ENCODE data around the gene NELFCD. TPM values are rescaled to one million over a fixed set of nuclear protein-coding genes. Genes with fewer than 3 reads are reported as not detected.

NELFCD gene
- polyA plus RNA-seq, 1 donor from 2014 or later: 88.7 TPM

DNA sequence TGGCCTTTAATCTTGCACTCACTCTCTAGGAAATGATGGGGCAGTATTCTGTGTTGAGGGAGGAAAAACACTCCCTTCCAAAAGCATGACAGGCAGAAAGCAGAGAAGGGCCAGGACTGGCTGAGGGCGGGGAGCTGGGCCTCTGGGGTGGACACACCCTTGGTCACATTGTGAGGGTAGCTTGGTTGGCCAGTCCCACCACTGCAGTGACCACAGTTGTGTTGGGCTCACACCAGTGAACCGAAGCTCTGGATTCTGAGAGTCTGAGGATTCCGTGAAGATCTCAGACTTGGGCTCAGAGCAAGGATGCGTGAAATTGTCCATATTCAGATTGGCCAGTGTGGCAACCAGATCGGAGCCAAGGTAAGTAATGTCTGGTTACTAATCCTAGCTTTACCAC, 38.2 kb downstream of the NELFCD start, which contains the start of gene TUBB1:
TUBB1 (plus strand) TSS at position 213 of the 400 bp plus-strand sequence; CDS start at position 307, 94 bp downstream.
- TF ChIP-seq TAF1 (IDR thresholded peaks at IDR 0.05; ENCODE audit: low read depth) (no peak), SMC3 (conservative IDR thresholded peaks at IDR 0.05; ENCODE audit: poor library complexity) (no peak)
- TF ChIP-seq, protein P1, sequence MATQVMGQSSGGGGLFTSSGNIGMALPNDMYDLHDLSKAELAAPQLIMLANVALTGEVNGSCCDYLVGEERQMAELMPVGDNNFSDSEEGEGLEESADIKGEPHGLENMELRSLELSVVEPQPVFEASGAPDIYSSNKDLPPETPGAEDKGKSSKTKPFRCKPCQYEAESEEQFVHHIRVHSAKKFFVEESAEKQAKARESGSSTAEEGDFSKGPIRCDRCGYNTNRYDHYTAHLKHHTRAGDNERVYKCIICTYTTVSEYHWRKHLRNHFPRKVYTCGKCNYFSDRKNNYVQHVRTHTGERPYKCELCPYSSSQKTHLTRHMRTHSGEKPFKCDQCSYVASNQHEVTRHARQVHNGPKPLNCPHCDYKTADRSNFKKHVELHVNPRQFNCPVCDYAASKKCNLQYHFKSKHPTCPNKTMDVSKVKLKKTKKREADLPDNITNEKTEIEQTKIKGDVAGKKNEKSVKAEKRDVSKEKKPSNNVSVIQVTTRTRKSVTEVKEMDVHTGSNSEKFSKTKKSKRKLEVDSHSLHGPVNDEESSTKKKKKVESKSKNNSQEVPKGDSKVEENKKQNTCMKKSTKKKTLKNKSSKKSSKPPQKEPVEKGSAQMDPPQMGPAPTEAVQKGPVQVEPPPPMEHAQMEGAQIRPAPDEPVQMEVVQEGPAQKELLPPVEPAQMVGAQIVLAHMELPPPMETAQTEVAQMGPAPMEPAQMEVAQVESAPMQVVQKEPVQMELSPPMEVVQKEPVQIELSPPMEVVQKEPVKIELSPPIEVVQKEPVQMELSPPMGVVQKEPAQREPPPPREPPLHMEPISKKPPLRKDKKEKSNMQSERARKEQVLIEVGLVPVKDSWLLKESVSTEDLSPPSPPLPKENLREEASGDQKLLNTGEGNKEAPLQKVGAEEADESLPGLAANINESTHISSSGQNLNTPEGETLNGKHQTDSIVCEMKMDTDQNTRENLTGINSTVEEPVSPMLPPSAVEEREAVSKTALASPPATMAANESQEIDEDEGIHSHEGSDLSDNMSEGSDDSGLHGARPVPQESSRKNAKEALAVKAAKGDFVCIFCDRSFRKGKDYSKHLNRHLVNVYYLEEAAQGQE (IDR thresholded peaks at IDR 0.05; ENCODE audit: borderline replicate concordance): no peak
- H3K9me3 ChIP-seq (ENCODE audit: low read length): no peaks in the 10 kb centered on the region
- H3K79me2 ChIP-seq (replicated peaks; ENCODE audit: insufficient read depth, low read length): no peaks in the 10 kb centered on the region
- no peak within 1 kb of the TSS for H3K4me2 ChIP-seq (ENCODE audit: low read length)
- no peak within 1 kb of the TSS for H3K9ac ChIP-seq (ENCODE audit: low read length)
- H2AFZ ChIP-seq (ENCODE audit: low read depth, low read length): no peak within 1 kb of the TSS
- H3K9me2 ChIP-seq (ENCODE audit: insufficient read depth, low read length): no peaks in the 10 kb centered on the region
- no peaks in the 10 kb centered on the region for H3K27me3 ChIP-seq (ENCODE audit: insufficient read depth, low read depth, low read length)
- H3K27ac ChIP-seq (ENCODE audit: low read length): no peak within 1 kb of the TSS
- no peak within 1 kb of the TSS for H3K4me3 ChIP-seq (ENCODE audit: low read length)
- no peaks in the 10 kb centered on the region for H3K36me3 ChIP-seq (ENCODE audit: insufficient read depth, low read length)
- H3F3A ChIP-seq (ENCODE audit: insufficient read depth, low read length, poor library complexity, severe bottlenecking): no peaks in the 10 kb centered on the region
- H4K20me1 ChIP-seq (ENCODE audit: insufficient read depth): no peaks in the 10 kb centered on the region

DNA sequence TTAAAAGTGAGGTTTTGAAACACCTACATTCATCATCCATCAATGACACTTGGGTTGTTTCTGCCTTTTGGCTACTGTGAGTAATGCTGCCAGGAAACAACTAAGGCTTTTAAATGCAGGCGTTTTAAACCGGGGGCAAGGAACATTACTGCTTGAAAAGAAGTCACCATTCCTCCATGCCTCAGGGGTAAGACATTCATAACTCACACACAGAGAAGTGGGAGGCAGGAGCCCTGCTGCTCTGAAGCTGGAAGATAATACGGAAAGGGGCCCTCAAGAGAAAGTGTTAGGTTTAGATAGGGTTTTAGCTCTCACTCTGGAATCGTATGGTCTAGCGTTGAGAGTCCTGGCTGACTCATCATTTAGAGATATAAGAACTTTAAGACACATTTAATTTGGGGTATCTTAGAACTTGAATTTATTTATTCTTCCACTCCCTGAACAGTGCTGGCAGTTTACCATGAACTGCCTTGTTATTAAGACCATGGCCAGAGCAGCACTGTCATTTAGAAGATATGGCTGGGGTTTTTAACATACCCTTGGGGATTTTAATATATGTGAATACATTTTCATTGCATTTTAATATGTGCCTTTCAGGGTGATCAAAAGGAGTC, 40.0 kb downstream of the NELFCD start:
- peaks cover 7% of the 10 kb centered on the region for H3K36me3 ChIP-seq (ENCODE audit: insufficient read depth, low read length)
- no peaks in the 10 kb centered on the region for H3K9me2 ChIP-seq (ENCODE audit: insufficient read depth, low read length)
- H3K9ac ChIP-seq (ENCODE audit: low read length): no peak overlapping the region
- no peak for TF ChIP-seq MXI1 (conservative IDR thresholded peaks at IDR 0.05; ENCODE audit: poor library complexity, severe bottlenecking)
- H3K27me3 ChIP-seq (ENCODE audit: insufficient read depth, low read depth, low read length): no peaks in the 10 kb centered on the region
- no peaks in the 10 kb centered on the region for H3K9me3 ChIP-seq (ENCODE audit: low read length)
- no peak overlapping the region for H3K4me3 ChIP-seq (ENCODE audit: low read length)
- no peak overlapping the region for H3K4me2 ChIP-seq (ENCODE audit: low read length)
- no peaks in the 10 kb centered on the region for H3F3A ChIP-seq (ENCODE audit: insufficient read depth, low read length, poor library complexity, severe bottlenecking)
- no peak overlapping the region for H2AFZ ChIP-seq (ENCODE audit: low read depth, low read length)
- H3K79me2 ChIP-seq (replicated peaks; ENCODE audit: insufficient read depth, low read length): no peaks in the 10 kb centered on the region
- H4K20me1 ChIP-seq (ENCODE audit: insufficient read depth): no peaks in the 10 kb centered on the region
- H3K27ac ChIP-seq (ENCODE audit: low read length): no peak overlapping the region

- H3K27ac ChIP-seq (ENCODE audit: low read length): no peak overlapping the region
- no peaks in the 10 kb centered on the region for H3K27me3 ChIP-seq (ENCODE audit: insufficient read depth, low read depth, low read length)
- H2AFZ ChIP-seq (ENCODE audit: low read depth, low read length): no peak overlapping the region
- H3K79me2 ChIP-seq (replicated peaks; ENCODE audit: insufficient read depth, low read length): peaks cover 12% of the 10 kb centered on the region
- no peaks in the 10 kb centered on the region for H4K20me1 ChIP-seq (ENCODE audit: insufficient read depth)
- peaks cover 7% of the 10 kb centered on the region for H3K36me3 ChIP-seq (ENCODE audit: insufficient read depth, low read length)
- H3K4me2 ChIP-seq (ENCODE audit: low read length): no peak overlapping the region
- no peak overlapping the region for H3K4me3 ChIP-seq (ENCODE audit: low read length)
- no peaks in the 10 kb centered on the region for H3K9me2 ChIP-seq (ENCODE audit: insufficient read depth, low read length)
- no peaks in the 10 kb centered on the region for H3K9me3 ChIP-seq (ENCODE audit: low read length)
- TF ChIP-seq POLR2AphosphoS5 (IDR thresholded peaks at IDR 0.05): no peak
- TF ChIP-seq EZH2 (IDR thresholded peaks at IDR 0.05; ENCODE audit: borderline replicate concordance, insufficient read depth, low read length, poor library complexity, severe bottlenecking): no peak
- H3F3A ChIP-seq (ENCODE audit: insufficient read depth, low read length, poor library complexity, severe bottlenecking): no peaks in the 10 kb centered on the region
- no peak overlapping the region for H3K9ac ChIP-seq (ENCODE audit: low read length)
Observed at GRCh38 chr20:59022754-59023153, 41.7 kb downstream of the NELFCD start.
